K562 (cell line): Measurements from ENCODE around the gene DAB2IP. TPM values are rescaled to one million over a fixed set of nuclear protein-coding genes. Genes with fewer than 3 reads are reported as not detected.

Source experiments
- ATAC-seq: fragments of 200-7000 bp; cut with Tn5 transposase; 3 replicates; pipeline ENCODE4 v1.9.1; 2020; ENCODE audit warnings: moderate library complexity
- BruUV-seq: library from RNA; stranded (reverse); fragments of 400-500 nt; replicated peaks from 2 replicates; lab custom pipeline; 2021; lab: Mats Ljungman, UMichigan
- CTCF ChIA-PET: fragments of 300-600 bp; formaldehyde crosslinking; extraction: SDS; loops from one replicate; lab custom pipeline; 2021; ENCODE audit warnings: low intra/inter-chr PET ratio; lab: Yijun Ruan, JAX
- POLR2A ChIA-PET: fragments of 300-600, 350-650 bp; sonication (Branson Sonifier 250); formaldehyde crosslinking; extraction: SDS; loops from one replicate; lab custom pipeline; 2021; ENCODE audit warnings: antibody characterized with exemption, inconsistent platforms; lab: Yijun Ruan, JAX
- DNase-seq, 4 experiments: peaks; one replicate each; pipeline versions ENCODE4 v3.0.0 to v3.0.0-alpha.2; 2011 to 2018; ENCODE audit warnings: low spot score in 3 of 4, mixed read lengths in 3 of 4; ENCODE audit errors: extremely low read depth in 1 of 4
- FAIRE-seq: peaks from 2 replicates; lab custom pipeline; 2011; peaks lifted over from hg19 to GRCh38; lab: Jason Lieb, UNC
- H2AFZ ChIP-seq: 2 replicates; pipeline ENCODE4 v1.6.0; 2011; ENCODE audit warnings: low read depth, low read length, control low read depth, inconsistent platforms
- H3K27ac ChIP-seq: fragments of 200-600 bp; 3 replicates; pipeline ENCODE4 v1.8.0; 2011; ENCODE audit warnings: low read depth, mild to moderate bottlenecking, control low read depth, inconsistent platforms, low read length, moderate library complexity, mixed read lengths; ENCODE audit errors: extremely low read depth
- H3K27me3 ChIP-seq, 2 experiments: fragments of 300-600 bp in 1 of 2; 2 replicates in 1 of 2; 3 replicates in 1 of 2; pipeline versions ENCODE4 v1.6.0 to v1.8.0; 2011; ENCODE audit warnings: inconsistent platforms in 2 of 2, low read length in 2 of 2, mild to moderate bottlenecking in 1 of 2, mixed read lengths in 1 of 2, moderate library complexity in 1 of 2; ENCODE audit not compliant: control insufficient read depth in 2 of 2, insufficient read depth in 2 of 2
- H3K36me3 ChIP-seq: fragments of 300-600 bp; 3 replicates; pipeline ENCODE4 v1.8.0; 2011; ENCODE audit warnings: mild to moderate bottlenecking, low read length, inconsistent platforms; ENCODE audit not compliant: control insufficient read depth, insufficient read depth
- H3K4me1 ChIP-seq, 2 experiments: fragments of 200-600 bp in 1 of 2; replicated peaks in 1 of 2; 2 replicates in 1 of 2; 3 replicates in 1 of 2; pipeline versions ENCODE4 v1.5.1 to v1.8.0; 2011; ENCODE audit warnings: inconsistent platforms in 2 of 2, low read length in 2 of 2, mild to moderate bottlenecking in 1 of 2, mixed read lengths in 1 of 2, moderate library complexity in 1 of 2; ENCODE audit not compliant: control insufficient read depth in 2 of 2, insufficient read depth in 2 of 2
- H3K4me2 ChIP-seq: 2 replicates; pipeline ENCODE4 v1.6.1; 2011; ENCODE audit warnings: low read length, control low read depth, inconsistent platforms, mixed read lengths; ENCODE audit not compliant: insufficient read depth
- H3K4me3 ChIP-seq: fragments of 200-600 bp; sonication (generic), shearing (Covaris generic); 2 replicates; pipeline ENCODE4 v1.5.1; 2016; ENCODE audit warnings: control low read depth, inconsistent platforms
- H3K79me2 ChIP-seq: fragments of 200-600 bp; 3 replicates; pipeline ENCODE4 v1.8.0; 2011; ENCODE audit warnings: low read length, inconsistent platforms; ENCODE audit not compliant: control insufficient read depth, insufficient read depth
- H3K9ac ChIP-seq, 2 experiments: 2 replicates each; pipeline versions ENCODE4 v1.6.0 to v1.6.1; 2011; ENCODE audit warnings: low read depth in 2 of 2, low read length in 2 of 2, control low read depth in 1 of 2, inconsistent platforms in 1 of 2, mild to moderate bottlenecking in 1 of 2, mixed read lengths in 1 of 2; ENCODE audit not compliant: insufficient read depth in 1 of 2
- H3K9me1 ChIP-seq: one replicate; pipeline ENCODE4 v1.6.0; 2011; ENCODE audit warnings: inconsistent platforms, mild to moderate bottlenecking, low read length, moderate library complexity; ENCODE audit not compliant: control insufficient read depth, insufficient read depth
- H3K9me3 ChIP-seq: replicated peaks from 2 replicates; pipeline ENCODE4 v1.5.1; 2011; ENCODE audit warnings: low read depth, low read length, inconsistent platforms; ENCODE audit not compliant: control insufficient read depth, insufficient read depth
- H4K20me1 ChIP-seq: replicated peaks from 2 replicates; pipeline ENCODE4 v1.6.1; 2011; ENCODE audit warnings: low read length, inconsistent platforms, mixed read lengths; ENCODE audit not compliant: control insufficient read depth, insufficient read depth
- FOXJ3 ChIP-seq: sonication (generic); formaldehyde crosslinking; IDR thresholded peaks from 2 replicates; pipeline ENCODE4 v1.4.0; 2020; ENCODE audit warnings: mild to moderate bottlenecking, missing genetic modification reagents
- RAD21 ChIP-seq, 2 experiments: fragments of 250-450 bp in 1 of 2; fragments of 450-650 bp in 1 of 2; sonication (Bioruptor Pico) in 1 of 2; formaldehyde crosslinking in 1 of 2; IDR thresholded peaks in 1 of 2; conservative IDR thresholded peaks in 1 of 2; 2 replicates each; pipeline versions ENCODE4 v1.4.0 to v1.8.0; 2020 to 2022; ENCODE audit warnings: mild to moderate bottlenecking in 2 of 2, moderate library complexity in 1 of 2
- SMC3 ChIP-seq: conservative IDR thresholded peaks from 2 replicates; pipeline ENCODE4 v1.6.1; 2011; ENCODE audit warnings: low read depth, low read length, improper control_type of control experiment; ENCODE audit not compliant: insufficient read depth
- STAG1 ChIP-seq: sonication (generic); formaldehyde crosslinking; IDR thresholded peaks from 2 replicates; pipeline ENCODE4 v1.5.0; 2020; ENCODE audit warnings: missing genetic modification reagents, borderline replicate concordance
- WGBS: fragments of 100-300 bp; shearing (Covaris generic); methylation state at CpG from one replicate; pipeline ENCODE4 v1.1.6; 2016; ENCODE audit warnings: low coverage, mixed read lengths; ENCODE audit not compliant: insufficient coverage; ENCODE audit errors: missing lambda C conversion rate; 5-methylcytosine and 5-hydroxymethylcytosine counted together
- in situ Hi-C: fragments of 300-500 bp; cut with MboI; formaldehyde crosslinking; loops from 4 replicates; pipeline ENCODE4 v1.15.0; 2018; ENCODE audit warnings: inconsistent platforms, mixed read lengths
- intact Hi-C: fragments of 100-400 bp; cut with micrococcal nuclease; formaldehyde crosslinking; loops from 2 replicates; pipeline ENCODE4 v1.14.2; 2022
- polyA plus RNA-seq, 8 experiments: library from polyadenylated mRNA; depleted of rRNA in 4 of 8; stranded (reverse) in 5 of 8; unstranded in 3 of 8; fragments of >200 nt; fragmentation: Nextera tagmentation in 2 of 8; fragmentation: Illumina TruSeq in 1 of 8; extraction: Ambion mirVana in 2 of 8; extraction: Trizol in 1 of 8; gene quantifications; 2 replicates each; pipeline versions ENCODE4 v1.2.1 to v1.2.3, GENCODE V29; 2011 to 2014; ENCODE audit warnings: inconsistent platforms in 1 of 8, missing spikeins in 1 of 8
- total RNA-seq, 7 experiments: library from RNA; depleted of rRNA in 6 of 7; stranded (reverse); fragments of >200 nt in 6 of 7; fragmentation: Illumina TruSeq in 2 of 7; extraction: Trizol in 2 of 7; gene quantifications; 2 replicates each; pipeline versions ENCODE4 v1.2.1 to v1.2.3, GENCODE V29; 2011 to 2021; ENCODE audit warnings: low replicate concordance in 1 of 7
- TF ChIP-seq, protein P1 (sequence below): fragments of 150-350 bp; IDR thresholded peaks from 2 replicates; pipeline ENCODE4 v1.6.1; 2014; ENCODE audit warnings: low read depth, mild to moderate bottlenecking, low read length, borderline replicate concordance
- TF ChIP-seq, protein P2 (sequence below), 3 experiments: IDR thresholded peaks in 2 of 3; conservative IDR thresholded peaks in 1 of 3; 2 replicates each; pipeline ENCODE4 v1.5.1; 2011 to 2012; ENCODE audit warnings: low read length in 3 of 3, mild to moderate bottlenecking in 3 of 3, control low read depth in 2 of 3, improper control_type of control experiment in 1 of 3, inconsistent platforms in 1 of 3, low read depth in 1 of 3, mixed read lengths in 1 of 3, moderate library complexity in 1 of 3; ENCODE audit not compliant: insufficient read depth in 2 of 3
- TF ChIP-seq, protein P3 (sequence below): IDR thresholded peaks from 2 replicates; pipeline ENCODE4 v1.6.1; 2011; ENCODE audit warnings: borderline replicate concordance, low read depth, mild to moderate bottlenecking, moderate library complexity, low read length; ENCODE audit not compliant: insufficient read depth, poor library complexity, severe bottlenecking

Gene DAB2IP
- total and polyA plus RNA-seq, 9 of the 15 experiments (the other 6 are each of a cell fraction or from before 2014, with no cell fraction given), result 0.04 to 0.31 (median 0.08) TPM; not detected in 5

DNA sequence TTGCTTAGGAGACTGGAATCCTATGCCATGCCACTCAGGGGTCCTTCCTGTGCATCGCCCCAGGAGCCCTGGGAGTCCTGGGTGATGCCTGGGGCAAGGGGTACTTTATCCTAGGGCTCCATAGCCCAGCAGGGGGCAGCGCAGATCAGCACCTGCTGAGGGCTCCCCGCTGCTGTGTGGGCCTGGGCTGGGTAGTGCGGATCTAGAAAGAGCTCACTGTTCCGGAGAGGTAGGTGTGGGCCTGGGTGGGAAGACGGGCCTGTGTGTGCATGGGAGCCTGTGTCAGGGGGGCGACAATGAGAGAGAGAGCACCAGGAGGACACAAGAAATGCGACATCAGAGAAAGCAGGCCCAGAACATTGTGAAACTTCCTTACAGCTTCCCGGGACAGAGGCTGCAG lies 11.4 kb upstream of the DAB2IP start:
- TF ChIP-seq RAD21 (CRISPR knock-in tag; conservative IDR thresholded peaks at IDR 0.05 in 1 of 2, IDR thresholded peaks at IDR 0.05 in 1 of 2) (peak; percentile 44 to 73), FOXJ3 (CRISPR knock-in tag) (no peak), STAG1 (peak; percentile 47; the same call in 1 of the 2 replicates), SMC3 (0 out of 2 replicates have a peak, but pooled peaks have one; percentile 46)
- TF ChIP-seq, protein P1, sequence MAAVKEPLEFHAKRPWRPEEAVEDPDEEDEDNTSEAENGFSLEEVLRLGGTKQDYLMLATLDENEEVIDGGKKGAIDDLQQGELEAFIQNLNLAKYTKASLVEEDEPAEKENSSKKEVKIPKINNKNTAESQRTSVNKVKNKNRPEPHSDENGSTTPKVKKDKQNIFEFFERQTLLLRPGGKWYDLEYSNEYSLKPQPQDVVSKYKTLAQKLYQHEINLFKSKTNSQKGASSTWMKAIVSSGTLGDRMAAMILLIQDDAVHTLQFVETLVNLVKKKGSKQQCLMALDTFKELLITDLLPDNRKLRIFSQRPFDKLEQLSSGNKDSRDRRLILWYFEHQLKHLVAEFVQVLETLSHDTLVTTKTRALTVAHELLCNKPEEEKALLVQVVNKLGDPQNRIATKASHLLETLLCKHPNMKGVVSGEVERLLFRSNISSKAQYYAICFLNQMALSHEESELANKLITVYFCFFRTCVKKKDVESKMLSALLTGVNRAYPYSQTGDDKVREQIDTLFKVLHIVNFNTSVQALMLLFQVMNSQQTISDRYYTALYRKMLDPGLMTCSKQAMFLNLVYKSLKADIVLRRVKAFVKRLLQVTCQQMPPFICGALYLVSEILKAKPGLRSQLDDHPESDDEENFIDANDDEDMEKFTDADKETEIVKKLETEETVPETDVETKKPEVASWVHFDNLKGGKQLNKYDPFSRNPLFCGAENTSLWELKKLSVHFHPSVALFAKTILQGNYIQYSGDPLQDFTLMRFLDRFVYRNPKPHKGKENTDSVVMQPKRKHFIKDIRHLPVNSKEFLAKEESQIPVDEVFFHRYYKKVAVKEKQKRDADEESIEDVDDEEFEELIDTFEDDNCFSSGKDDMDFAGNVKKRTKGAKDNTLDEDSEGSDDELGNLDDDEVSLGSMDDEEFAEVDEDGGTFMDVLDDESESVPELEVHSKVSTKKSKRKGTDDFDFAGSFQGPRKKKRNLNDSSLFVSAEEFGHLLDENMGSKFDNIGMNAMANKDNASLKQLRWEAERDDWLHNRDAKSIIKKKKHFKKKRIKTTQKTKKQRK, result no peak
- TF ChIP-seq, protein P2, sequence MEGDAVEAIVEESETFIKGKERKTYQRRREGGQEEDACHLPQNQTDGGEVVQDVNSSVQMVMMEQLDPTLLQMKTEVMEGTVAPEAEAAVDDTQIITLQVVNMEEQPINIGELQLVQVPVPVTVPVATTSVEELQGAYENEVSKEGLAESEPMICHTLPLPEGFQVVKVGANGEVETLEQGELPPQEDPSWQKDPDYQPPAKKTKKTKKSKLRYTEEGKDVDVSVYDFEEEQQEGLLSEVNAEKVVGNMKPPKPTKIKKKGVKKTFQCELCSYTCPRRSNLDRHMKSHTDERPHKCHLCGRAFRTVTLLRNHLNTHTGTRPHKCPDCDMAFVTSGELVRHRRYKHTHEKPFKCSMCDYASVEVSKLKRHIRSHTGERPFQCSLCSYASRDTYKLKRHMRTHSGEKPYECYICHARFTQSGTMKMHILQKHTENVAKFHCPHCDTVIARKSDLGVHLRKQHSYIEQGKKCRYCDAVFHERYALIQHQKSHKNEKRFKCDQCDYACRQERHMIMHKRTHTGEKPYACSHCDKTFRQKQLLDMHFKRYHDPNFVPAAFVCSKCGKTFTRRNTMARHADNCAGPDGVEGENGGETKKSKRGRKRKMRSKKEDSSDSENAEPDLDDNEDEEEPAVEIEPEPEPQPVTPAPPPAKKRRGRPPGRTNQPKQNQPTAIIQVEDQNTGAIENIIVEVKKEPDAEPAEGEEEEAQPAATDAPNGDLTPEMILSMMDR (IDR thresholded peaks at IDR 0.05 in 2 of 3, conservative IDR thresholded peaks at IDR 0.05 in 1 of 3; ENCODE audit: insufficient read depth in 2 of 3, low read depth in 1 of 3, low read length in 3 of 3), result peak; percentile 65 to 69 (median 65)
- TF ChIP-seq, protein P3, sequence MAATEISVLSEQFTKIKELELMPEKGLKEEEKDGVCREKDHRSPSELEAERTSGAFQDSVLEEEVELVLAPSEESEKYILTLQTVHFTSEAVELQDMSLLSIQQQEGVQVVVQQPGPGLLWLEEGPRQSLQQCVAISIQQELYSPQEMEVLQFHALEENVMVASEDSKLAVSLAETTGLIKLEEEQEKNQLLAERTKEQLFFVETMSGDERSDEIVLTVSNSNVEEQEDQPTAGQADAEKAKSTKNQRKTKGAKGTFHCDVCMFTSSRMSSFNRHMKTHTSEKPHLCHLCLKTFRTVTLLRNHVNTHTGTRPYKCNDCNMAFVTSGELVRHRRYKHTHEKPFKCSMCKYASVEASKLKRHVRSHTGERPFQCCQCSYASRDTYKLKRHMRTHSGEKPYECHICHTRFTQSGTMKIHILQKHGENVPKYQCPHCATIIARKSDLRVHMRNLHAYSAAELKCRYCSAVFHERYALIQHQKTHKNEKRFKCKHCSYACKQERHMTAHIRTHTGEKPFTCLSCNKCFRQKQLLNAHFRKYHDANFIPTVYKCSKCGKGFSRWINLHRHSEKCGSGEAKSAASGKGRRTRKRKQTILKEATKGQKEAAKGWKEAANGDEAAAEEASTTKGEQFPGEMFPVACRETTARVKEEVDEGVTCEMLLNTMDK, result peak; percentile 18
- Histone ChIP-seq H2AFZ (no peak overlapping the region), H3K4me3 (no peak overlapping the region), H3K9me1 (no peaks in the 10 kb centered on the region), H3K9me3 (no peaks in the 10 kb centered on the region), H4K20me1 (no peaks in the 10 kb centered on the region; the same call in 1 of the 2 replicates), H3K4me1 (no peaks in the 10 kb centered on the region), H3K9ac (no peak overlapping the region), H3K27me3 (peaks cover 0 to 24% of the 10 kb centered on the region in 2 experiments; a peak in 3 of 5 replicates), H3K4me2 (no peak overlapping the region), H3K79me2 (no peaks in the 10 kb centered on the region), H3K27ac (no peak overlapping the region), H3K36me3 (no peaks in the 10 kb centered on the region)
- BruUV-seq, result no TSS peak
- DNase-seq, result peak; percentile 55 to 71 (median 70)
- peak; percentile 96 for ATAC-seq
- intact Hi-C loops, result loop anchor here (1.0 to 2.0 kb wide), 3 partner anchors 44 to 353 kb away; no protein-coding TSS in a partner anchor
- ChIA-PET POLR2A (interaction anchor here (1.1 kb wide), 1 partner anchor 15 kb away, joined by 4 read pairs; no protein-coding TSS in a partner anchor), CTCF (no interaction called here)
- FAIRE-seq, result no peak
- in situ Hi-C loops, result no loop called here
- 2% methylated on average over 9 of the region's 9 CpGs for WGBS
